Fibroblast of lung (primary cell): ENCODE results near the gene NUBPL.

ENCODE experiments used
- CTCF ChIP-seq, 2 donors: IDR thresholded peaks in 1 of 2; conservative IDR thresholded peaks in 1 of 2; 1 replicate in 1 of 2; 2 replicates in 1 of 2; pipeline ENCODE4 v1.5.1; 2011 to 2012; ENCODE audit warnings: low read length in 2 of 2, control low read depth in 1 of 2, inconsistent platforms in 1 of 2, low read depth in 1 of 2, mild to moderate bottlenecking in 1 of 2
- EZH2 ChIP-seq: IDR thresholded peaks from 2 replicates; pipeline ENCODE4 v1.5.1; 2012; ENCODE audit warnings: low read length, control low read depth, mild to moderate bottlenecking; ENCODE audit errors: missing control alignments

- TF ChIP-seq CTCF (conservative IDR thresholded peaks at IDR 0.05 in 1 of 2, IDR thresholded peaks at IDR 0.05 in 1 of 2; ENCODE audit: low read depth in 1 of 2, low read length in 2 of 2) (no peak), EZH2 (no peak)
These were observed 281.7 kb downstream of the NUBPL start for GRCh38 chr14:31842899-31843298.
